HG03025 (cell line): ENCODE measurements around the gene PPP1R3F.

Source experiments
- ATAC-seq: cut with Tn5 transposase; IDR thresholded peaks from one replicate; pipeline ENCODE4 v1.9.1; 2021; ENCODE audit warnings: mild to moderate bottlenecking, moderate library complexity; ENCODE audit not compliant: unreplicated experiment, low FRiP score

PPP1R3F gene

DNA sequence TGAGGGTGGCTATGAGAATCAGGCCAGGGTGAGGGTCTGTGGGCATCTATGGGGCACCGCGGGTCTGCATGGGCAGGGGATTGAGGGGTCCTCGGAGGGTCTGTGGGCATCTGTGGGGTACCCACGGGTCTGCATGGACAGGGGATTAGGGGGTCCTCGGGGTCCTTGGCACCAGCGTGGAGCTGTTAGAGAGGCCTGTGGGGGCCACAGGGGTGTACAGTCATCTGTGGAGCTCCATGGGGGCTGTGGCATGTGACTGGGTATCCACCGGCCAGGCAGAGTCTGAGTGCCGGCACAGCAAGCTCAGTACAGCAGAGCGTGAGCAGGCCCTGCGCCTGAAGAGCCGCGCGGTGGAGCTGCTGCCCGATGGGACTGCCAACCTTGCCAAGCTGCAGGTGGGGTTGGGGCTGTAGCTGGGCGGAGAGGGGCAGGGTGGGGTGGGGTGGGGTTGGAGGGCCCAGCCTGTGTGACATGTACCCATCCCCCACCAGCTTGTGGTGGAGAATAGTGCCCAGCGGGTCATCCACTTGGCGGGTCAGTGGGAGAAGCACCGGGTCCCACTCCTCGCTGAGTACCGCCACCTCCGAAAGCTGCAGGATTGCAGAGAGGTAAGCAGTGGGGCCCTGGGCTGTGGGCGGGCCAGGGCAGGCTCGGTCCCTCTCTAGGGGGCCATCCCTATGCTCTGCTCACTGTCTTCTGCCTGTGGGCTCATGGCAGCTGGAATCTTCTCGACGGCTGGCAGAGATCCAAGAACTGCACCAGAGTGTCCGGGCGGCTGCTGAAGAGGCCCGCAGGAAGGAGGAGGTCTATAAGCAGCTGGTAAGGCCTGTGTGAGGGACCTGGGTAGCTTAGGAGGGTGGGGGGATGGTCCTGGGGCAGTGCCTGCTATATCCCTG lies 21.4 kb upstream of the PPP1R3F start:
- no peak for ATAC-seq

DNA sequence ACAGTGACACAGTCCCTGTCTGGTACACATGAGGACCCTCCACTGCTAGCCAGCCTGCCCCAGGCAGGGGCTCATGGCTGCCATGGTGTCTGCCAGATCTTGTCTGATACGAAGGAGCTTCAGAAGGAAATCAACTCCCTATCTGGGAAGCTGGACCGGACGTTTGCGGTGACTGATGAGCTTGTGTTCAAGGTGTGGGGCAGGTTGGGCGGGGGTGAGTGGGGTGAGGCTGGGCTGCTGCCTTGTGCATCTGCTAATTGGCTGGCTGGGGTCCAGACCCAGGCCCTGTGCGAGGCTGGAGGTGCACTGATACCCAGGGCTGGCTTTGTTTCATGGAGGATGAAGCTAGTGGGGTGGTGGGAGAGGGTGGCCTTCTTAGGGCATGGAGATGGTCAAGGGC lies 20.5 kb upstream of the PPP1R3F start:
- no peak for ATAC-seq

DNA sequence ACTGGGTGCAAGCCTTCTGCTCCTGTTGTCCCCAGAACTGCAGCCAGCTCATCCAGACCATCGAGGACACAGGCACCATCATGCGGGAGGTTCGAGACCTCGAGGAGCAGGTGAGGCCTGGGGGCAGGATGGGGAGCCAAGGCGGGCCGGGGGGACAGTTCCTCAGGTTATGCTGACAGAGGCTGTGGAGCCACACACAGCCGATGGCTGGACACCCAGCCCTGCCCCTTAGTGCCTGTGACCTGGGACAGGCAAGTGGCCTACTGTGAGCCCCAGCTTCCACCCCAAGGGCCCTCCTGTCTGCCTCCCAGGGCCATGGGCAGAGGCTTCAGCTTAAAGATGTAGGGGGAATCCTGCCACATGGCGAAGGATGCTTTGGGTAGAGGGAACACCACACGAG lies 20.0 kb upstream of the PPP1R3F start:
- no peak for ATAC-seq

DNA sequence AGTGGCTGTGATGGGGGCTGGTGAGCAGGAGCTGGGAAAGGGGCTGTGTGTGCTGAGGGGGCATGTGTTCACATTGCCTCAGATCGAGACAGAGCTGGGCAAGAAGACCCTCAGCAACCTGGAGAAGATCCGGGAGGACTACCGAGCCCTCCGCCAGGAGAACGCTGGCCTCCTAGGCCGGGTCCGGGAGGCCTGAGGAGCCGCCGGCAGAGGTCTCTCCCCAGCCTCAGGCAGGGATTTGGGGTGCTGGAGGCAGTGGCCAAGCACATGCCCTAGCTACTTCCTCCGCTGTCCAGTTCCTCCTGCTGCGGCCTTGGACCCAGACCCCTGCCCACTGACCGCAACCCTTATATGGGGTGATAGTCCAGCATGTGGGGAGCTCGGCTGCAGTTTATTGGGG lies 19.5 kb upstream of the PPP1R3F start:
- no peak for ATAC-seq

DNA sequence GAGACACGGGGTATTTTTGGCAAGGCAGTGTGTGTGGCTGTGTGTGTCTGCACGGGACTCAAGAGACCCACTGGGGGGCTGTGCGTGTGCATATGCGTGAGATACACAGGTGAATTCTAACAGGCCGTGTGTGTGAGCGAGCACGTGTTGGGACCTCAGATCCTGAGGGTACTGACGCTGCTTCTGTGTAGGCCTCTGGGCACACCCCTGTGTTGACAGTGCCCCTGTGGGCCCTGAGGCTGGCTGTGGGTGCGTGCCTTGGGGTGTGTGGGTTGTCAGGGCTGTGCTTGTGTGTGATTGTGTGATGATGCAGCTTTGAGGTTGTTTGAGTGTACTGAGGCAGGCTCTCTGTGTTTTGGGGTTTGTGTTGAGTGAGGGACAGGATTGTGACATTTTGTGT lies 19.0 kb upstream of the PPP1R3F start:
- no peak for ATAC-seq

DNA sequence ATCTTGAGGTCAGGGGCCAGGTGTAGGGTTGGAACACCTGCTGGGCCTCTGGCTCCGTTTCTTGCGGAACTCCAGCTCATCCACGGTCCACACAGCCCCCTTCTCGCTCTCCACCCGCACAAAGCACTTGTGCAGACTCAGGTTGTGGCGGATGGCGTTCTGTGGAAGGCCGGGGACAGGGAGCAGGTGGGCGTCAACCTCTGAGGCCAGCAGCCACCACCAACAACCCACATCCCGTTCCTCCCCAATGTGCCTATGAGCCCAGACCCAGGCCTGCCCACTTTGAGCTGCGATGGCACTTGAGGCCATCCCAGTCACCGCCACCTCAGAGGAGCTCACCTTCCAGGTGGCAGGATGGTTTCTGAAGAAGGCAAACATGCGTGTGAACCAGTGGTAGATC lies 18.3 kb upstream of the PPP1R3F start:
- no peak for ATAC-seq

DNA sequence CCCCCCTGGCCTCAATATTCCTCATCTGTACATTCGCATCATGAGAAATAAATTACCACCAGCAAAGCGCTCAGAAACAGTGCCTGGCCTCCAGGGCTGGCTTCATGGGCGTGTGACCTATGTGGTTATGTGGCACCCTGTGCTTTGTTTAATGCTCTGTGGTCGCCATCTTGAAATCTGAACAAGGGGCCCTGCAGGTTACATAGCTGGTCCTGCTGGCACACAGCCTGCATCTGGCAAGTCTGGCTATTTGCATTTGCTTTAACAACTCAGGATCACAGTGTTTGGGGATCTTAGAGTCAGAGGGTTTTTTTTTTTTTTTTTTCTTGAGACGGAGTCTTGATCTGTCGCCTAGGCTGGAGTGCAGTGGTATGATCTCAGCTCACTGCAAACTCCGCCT lies 15.0 kb upstream of the PPP1R3F start:
- no peak for ATAC-seq

DNA sequence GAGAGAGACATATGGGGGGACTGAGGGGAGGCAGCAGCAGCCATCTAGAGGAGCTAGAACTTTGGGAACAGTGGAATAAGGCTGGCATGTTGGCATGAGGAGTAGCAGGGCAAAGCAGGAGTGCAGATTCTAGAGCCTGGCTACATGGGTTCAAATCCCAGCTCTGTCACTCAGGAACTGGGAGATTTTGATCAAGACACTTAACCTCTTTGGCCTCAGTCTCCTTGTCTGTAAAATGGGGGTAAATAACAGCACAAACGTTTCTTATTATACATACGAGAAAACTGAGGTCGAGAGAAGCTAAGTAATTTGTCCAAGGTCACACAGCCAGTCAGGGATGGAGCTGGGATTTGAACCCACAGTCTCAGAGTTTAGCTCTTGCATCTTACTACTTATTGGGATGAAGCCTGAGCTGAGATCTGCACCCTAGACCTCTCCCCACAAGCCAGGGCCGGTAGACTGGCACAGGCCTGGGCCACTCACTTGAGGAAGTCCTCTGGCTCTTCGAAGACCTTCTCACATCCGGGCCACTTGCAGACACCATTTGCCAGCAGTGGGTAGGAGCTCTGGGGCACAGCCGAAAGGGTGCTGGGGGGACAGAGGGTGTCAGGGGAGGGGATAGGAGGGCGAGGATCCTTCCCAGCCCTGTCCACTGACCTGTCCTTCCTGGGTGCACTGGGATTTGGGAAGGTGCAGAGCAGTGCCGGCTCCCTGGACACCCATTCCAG lies 13.2 kb upstream of the PPP1R3F start:
- ATAC-seq = no peak

DNA sequence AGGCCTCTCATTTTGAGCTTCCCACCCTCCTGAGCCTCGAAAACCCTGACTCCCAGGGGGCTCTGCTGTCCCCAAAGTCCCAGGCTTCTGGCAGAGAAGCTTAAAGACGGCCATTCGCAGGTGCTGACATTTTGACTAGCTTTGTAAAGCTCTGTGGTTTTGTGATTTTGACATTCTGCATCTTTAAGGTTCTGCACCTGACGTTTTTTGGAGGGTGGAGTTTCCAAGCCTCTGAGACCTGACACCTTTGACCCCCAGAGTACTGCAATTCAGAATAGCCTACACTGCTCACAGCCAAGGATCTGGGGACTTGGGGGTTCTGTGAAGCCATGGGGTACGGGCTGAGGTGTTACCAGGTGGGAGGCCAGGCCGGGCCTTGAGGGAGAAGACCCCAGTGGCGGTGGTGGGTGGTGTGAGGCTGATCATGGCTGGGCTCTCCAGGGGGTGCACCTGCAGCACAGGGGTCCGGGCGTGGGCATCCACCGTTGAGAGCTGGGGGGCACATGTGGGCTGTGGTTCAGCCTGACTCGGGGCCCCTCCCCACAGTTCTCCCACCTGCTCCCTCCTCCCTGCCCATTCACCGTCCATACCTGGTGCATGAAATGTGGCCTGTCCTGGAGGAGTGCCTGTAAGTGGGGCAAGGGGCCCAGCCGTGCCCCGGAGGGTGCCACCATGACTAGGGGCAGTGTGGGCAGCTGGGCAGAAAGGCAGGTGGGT lies 12.4 kb upstream of the PPP1R3F start:
- ATAC-seq = no peak

DNA sequence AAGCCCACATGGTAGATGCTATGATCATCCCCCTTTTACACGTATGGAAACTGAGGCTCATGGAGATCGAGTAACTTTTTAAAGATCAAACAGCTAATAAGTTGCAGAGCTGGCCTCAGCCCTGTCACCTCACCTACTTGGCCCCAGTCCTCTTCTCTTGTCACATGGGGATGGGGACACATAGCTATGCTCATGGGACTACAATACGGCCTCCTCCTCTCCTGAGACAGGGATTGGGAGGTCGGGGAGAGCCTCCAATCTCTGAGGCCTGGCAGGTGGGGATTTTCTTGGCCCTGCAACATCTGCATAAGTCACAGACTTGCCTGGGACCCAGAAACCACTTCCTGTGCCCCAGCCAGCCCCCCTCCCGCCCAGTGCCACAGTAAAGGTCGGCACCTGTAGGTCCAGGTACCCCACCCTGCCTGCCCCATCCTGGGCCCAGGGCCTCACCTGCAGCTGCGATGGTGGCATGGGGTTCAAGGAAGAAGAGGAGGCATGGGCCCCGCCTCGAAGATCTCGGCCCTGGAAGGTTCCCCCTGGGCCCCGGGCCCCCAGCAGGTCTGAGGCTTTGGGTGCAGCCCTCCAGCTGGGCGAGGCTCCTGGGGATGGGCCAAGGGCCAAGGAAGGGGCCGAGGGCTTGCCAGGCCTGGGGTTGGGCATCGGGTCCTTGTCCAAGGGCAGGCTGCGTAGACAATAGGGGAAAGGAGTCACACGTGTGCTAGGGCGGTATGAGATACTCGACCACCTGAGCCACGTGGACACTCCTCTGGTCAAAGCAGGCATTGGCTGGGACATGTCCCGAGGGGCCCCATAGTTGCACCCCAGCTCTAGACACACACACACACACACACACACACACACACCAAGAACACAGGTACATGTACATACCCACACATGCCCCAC lies 11.5 kb upstream of the PPP1R3F start:
- ATAC-seq = no peak

DNA sequence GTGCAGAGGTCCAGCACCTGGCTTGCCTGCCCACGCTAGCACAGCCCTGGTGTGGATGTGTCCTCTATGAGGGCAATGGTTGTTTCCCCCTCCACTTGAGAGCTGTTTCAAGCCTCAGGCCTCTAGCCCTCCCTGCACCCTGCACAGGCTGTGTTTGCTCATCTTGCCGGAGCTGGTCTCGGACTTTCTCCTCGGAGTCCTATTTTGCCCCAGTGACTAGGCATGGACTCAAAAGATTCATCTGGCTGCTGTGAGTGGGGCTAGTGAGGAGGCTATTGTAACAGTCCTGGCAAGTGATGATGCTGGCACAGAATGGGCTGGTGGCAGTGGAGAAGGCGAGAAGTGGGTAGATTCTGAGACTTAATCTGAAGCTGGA lies 10.9 kb upstream of the PPP1R3F start:
- no peak for ATAC-seq

DNA sequence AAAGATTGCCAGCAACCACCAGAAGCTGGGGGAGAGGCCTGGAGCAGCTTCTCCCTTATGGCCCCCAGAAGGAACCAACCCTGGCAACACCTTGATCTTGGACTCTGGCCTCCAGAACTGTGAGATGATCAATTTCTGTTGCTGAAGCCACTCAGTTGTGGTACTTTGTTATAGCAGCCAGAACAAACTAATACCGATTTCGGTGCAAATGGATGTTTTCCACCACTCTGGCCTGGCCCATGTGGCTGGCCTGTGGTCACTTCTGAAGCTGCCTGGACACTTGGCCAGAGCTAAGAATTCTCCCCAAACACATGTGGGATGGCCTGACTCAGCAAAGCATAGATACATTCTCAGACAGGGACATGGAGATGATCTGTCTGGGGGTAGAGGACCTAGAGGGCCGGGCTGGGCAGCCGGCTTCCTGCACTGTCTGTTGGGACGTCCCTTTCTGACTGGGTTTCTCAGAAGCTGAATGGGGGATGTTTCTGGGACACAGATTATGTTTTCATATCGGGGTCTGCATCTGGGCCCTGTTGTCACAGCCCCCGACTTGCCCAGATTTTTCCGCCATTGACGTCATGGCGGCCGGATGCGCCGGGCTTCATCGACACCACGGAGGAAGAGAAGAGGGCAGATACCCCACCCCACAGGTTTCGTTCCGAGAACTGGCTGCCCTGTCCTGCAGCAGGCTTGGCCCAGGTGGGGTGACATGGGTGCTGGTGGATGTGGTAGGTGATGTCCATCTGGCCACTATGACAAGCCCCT lies 9.2 kb upstream of the PPP1R3F start:
- no peak for ATAC-seq

DNA sequence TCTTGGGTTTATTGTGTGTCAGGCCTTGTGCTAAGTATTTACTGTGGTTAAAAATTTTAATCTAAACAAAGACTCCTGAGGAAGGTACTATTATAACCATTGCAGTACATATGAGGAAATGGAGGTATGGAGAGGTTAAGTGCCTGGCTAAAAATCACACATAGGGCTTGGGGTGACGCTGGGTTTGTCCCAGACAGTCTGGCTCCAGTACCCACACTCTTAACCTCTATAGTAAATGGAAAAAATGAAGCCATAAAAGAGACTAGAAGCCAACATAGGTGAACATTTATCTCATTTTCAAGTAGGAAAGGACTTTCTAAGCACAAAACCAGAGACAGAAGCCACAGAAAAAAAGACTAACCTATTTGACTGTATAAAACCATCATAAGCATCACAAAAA lies 7.0 kb upstream of the PPP1R3F start:
- no peak for ATAC-seq

DNA sequence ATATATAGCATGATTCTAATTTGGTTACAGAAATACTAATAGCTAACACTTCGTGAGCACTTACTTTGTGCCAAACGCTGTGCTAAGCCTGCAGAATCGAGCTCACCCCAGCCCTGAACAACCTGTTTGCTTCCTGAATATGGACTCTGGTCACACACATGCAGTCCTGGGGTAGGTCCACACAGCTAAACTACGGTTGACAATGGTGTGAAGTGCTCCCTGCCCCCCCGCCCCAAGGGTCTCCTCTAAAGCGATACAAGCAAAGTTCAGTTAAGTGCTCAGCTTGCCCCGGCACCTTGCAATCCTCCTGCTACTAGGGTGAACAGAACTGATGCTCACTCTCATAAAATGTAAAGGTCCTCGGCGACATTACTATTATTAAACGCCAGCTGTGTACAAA lies 6.0 kb upstream of the PPP1R3F start:
- no peak for ATAC-seq

DNA sequence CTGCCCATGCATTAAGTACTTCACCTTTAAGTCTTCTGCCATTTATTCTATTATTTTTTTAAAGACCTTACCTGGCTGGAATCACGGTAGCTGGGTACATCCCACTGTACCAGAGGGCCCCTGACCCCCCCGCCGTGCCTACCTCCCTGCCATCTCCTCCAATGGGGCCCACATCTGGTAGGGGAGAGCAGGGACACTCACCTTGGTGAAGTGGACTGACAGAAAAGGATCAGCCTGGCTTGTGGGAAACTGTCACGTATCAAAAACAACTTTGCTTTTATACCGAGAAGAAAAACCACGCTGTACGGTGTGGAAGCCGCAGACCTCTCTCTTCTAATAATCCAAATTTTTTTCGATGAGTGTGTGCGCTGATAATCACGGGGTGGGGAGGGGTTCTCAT lies 5.1 kb upstream of the PPP1R3F start, which contains the start of gene FOXP3:
Gene FOXP3, minus strand, starts transcription at position 251 of the 400 bp plus-strand sequence. CDS start 6,205 bp downstream, outside the sequence.
- ATAC-seq = no peak

DNA sequence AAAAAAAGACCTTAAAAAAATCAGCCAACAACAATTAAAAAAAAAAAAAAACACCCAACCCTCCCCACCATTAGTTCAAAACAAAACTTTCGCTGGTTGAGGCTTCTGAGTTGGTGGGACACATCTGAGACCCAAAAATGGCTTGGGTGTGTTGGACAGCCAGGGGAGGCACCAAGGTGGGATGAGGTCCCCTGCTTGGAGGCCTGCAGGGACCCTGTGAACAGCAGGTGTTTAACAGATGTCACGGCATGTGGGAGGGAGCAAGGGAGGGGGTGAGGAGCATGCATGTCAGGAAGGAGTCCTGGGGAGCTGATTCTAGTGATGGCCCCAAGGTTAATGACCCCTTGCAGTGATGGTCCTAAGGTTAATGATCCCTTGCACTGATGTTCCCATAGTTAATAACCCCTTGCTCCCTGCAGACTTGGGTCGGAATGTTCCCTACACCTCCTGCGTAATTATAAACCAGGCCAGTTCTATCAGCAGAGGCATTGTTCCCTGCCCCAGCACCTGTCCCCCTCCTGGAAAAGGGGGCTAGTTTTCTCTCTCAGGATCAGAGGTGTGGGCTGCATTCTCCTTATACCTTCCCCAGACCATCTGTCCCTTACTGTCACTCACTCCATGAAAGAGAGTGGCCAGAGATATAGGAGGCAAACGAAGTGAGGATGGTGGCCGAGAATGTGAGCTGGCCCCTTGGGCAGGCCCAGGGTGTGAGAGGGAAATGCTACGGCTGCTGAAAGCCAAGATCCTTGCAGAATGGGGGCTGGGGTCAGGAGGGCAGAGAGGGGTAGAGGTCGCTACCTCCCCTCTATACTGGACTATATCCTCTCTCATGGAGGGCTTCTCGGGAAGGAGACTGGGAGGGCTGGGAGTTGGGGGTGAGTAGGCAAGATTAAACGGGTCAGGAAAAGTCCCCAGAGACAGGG lies 2.8 kb upstream of the PPP1R3F start:
- ATAC-seq = no peak

DNA sequence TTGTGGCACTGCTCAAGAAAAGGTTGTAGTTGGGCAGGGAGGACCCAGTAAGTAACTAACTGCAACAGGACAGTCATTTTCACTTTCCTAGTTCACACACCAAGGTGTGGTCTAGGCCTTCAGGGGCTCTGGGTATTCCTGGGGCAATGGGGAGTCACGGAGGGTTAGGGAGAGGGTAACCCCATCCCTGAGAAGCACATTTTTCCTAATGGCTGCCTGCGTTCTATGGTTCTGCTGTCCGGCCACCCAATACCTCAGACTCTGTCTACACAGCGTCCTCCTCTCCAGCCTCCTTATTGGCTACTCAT lies 937 bp upstream of the PPP1R3F start:
- ATAC-seq = no peak

DNA sequence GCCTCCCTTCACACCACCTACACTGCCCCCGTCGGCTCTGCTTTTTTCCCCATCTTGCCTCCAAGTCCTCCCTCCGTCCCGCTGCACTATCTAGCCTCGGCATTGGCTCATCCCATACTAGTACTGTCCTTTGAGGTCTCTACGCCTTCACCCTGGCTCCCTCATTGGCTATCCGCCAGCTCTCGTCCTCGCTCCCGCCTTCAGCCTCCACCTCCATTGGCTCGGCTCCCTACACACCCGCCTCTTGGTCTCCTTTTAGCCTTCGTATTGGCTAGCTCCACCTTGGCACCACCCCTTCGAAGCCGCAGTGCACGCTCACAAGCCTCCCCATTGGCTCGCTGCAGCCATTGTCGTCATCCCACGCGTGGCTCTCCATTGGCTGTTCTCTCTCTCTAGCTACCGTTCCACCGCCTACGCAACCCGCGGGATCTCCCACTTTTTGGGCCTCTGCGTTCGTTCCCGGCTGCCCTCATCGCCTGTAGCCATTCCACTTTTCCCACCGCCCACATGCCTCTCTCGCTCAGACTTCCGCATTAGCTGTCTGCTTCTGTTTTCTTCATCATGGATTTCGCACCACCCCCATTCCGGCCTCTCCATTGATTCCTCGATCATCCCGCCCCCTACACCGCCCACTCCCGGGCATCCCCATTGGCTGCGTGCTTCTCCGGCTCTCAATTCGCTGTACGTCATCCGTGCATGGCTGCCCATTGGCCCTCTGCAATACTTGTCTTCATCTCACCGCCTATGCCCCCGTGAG lies 405 bp upstream of the PPP1R3F start:
- peak; percentile 84 for ATAC-seq
